NOMO-1 (cell line): Measurements from ENCODE around the gene FSD2.
"Not testable (repeated sequence)": the region's sequence is repeated elsewhere in the genome, so short reads cannot be mapped to it uniquely, and the experiment has no call there.

Source experiments
- DNase-seq, 2 experiments: peaks; one replicate each; lab custom pipeline; 2025; ENCODE audit not compliant: unreplicated experiment in 2 of 2; lab: John Stamatoyannopoulos, UW

Gene FSD2

DNA sequence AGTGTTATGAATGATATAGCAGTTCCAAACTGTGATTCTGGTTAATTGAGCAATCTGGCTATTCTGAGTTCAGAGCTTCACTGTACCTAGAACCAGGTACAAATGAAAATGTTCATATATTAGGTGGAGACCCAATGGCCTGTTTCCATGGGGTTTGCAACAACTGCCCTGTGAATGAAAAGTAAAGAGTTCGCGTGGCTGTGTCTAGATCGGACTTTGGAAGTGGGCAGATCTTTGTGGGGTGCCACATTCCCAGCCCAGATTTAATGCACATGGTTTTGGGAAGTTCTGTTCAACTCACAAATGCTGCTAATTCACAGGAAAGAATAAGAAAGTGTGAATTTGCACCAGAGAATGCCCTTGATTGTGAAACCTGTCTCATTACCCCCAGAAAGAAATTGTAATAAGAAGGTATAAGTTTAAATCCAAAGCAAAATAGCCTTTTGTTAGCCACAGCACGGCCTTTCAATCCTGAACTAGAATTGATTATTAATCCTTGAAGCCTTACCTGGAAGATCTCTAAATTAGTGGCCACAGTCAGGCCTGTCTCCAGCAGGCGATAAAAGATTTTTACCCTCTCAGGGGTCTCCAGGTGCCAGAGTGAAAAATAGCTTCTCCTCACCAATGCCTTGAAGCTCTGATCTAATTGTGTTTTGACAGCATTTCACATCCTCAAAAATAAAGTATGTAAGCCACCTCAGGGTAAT is 26.2 kb upstream of the FSD2 start:
- DNase-seq: no peak

DNA sequence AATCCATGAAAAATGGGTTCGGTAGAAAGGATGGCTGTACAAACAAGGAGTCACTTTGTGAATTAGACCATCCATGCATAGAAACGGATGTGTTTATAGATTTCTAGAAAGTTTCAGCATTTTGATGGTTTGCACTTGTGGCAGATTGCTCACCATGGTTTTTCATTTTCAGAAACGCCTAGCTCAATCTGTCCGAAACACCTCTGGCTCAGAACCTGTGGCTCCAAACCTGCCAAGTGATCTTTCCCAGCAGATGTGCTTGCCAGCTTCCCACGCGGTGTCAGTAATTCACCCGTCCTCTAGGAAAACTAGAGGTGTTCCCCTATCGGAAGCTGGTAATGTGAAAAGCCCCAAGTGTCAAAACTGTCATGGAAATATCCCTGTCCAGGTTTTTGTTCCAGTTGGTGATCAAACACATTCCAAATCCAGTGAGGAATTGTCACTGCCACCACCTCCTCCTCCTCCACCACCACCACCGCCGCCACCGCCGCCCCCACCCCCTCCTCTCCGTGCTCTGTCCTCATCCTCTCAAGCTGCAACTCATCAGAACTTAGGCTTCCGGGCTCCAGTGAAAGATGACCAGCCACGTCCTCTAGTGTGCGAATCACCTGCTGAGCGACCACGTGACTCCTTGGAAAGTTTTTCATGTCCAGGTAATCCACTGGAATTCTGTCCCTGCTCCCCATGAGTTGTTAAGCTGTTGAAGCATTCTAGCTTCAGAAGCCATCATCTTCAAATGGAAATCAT is 24.7 kb upstream of the FSD2 start:
- DNase-seq: no peak

GRCh38 chr15:82829234-82829633 is 23.4 kb upstream of the FSD2 start:
- no peak for DNase-seq

DNA sequence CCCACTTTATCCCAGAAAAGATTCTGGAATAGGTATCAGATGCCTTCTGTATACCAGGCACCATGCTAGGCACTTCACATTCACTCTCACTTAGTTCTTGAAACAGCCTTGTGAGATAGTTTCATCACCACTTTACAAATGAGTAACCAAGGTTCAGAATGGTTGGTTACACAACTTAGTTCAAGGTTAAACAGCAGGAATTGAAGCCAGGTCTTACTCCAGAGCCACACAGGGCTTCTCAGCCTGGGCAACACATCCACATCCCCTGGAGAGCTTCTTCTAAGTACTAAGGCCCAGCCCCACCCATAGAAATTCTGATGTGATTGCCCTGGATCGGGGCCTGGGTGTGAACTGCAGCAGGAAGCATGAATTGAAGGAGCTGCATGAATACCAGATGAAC is 22.2 kb upstream of the FSD2 start:
- no peak for DNase-seq

GRCh38 chr15:82823049-82823448 is 17.2 kb upstream of the FSD2 start:
- no peak for DNase-seq

DNA sequence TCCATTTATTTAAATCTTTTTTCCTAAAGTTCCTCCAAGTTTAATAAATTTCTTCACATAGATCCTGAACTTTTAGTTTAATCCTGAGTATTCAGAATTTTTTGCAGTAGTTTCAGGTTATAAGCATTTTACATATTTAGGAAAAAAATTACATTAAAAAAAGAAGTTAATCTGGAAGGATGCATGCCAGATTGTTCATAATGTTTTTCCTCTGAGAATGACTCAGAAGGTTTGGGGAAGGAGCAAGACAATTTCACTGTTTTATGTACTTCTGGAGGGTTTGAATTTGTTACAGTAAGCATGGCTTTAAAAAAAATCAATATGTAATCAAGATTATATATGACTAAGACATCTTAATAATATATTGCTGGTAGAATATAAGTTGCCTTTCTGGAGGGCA is 16.0 kb upstream of the FSD2 start:
- DNase-seq: not testable (repeated sequence)

GRCh38 chr15:82821396-82821795 is 15.5 kb upstream of the FSD2 start:
- not testable (repeated sequence) for DNase-seq

GRCh38 chr15:82820128-82820527 is 14.3 kb upstream of the FSD2 start:
- no peak for DNase-seq

DNA sequence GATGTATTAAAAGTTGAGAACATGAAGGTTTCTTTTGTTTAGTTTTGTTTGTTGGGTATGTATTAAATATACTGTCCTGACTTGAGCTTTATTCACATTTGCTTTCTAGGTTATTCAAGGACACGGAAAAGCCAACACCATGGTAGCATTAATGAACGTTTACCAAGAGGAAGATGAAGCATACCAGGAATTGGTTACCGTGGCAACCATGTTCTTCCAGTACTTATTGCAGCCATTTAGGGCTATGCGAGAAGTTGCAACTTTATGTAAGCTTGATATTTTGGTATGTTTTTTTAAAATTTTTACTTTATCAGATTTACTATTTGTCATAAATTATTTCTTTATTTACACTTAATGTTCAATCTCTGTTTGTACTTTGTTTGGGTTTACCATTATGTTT is 7.1 kb upstream of the FSD2 start:
- DNase-seq: no peak

- peak; percentile 47 to 54 for DNase-seq
These were observed 5.1 kb upstream of the FSD2 start for GRCh38 chr15:82810890-82811426.

- DNase-seq: peak; percentile 50 to 80
These were observed 4.4 kb upstream of the FSD2 start for GRCh38 chr15:82810061-82810889.

DNA sequence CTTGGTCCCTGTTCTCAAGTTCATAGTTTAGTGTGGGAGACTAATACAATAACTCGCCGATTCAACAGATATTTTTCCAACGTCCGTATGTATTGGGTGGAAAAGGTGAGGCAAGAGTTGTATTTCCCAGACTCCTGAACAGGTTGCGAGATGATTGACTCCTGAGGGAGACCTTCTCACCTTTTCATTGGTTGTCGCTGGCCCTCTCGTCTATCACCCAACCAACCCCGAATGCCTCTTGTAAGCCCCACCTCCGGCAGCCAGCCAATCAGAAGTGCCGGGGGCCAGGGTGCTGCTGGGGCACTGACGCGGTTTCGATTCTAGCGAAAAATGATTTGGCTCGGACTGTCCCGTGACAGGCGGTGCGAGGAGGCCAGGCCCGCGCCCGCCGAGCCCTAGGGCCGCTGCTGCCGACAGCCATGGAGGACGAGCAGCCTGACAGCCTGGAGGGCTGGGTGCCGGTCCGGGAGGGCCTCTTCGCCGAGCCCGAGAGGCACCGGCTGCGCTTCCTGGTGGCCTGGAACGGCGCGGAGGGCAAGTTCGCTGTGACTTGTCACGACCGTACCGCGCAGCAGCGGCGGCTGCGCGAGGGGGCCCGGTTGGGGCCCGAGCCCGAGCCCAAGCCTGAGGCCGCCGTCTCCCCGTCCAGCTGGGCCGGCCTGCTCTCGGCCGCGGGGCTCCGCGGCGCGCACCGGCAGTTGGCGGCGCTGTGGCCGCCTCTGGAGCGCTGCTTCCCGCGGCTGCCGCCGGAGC is 3.6 kb upstream of the FSD2 start, which contains the start of gene WHAMM:
Gene WHAMM (plus strand): TSS at position 321 of the 753 bp plus-strand sequence. CDS start 99 bp downstream, at position 420.
- peak; percentile 92 to 95 for DNase-seq

DNA sequence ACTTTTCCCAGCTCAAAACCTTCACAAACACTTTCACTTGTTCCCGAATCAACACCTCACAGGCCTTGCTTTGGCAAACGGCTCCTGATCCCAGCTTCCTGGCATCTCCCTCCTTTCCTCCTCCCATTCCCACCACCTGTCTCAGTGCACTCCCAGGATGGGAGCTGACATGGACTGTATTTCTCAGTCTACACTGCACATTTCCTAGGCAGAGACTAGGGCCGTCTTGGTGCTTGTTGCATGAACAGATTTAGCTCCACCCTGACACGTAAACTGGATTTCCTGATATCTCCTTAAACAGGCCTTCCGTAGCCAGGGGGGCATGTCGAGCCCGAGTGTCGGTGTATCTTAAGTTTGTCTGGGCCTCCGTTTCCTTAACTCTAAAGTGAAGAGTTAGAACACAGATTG is 2.8 kb upstream of the FSD2 start:
- no peak for DNase-seq

- no peak for DNase-seq
These were observed 2.2 kb upstream of the FSD2 start for GRCh38 chr15:82807920-82808633.

- DNase-seq: no peak
These were observed 1.3 kb downstream of the FSD2 start for GRCh38 chr15:82804575-82804949.

GRCh38 chr15:82803793-82804574 is 1.9 kb downstream of the FSD2 start:
- no peak for DNase-seq

GRCh38 chr15:82802497-82802896 is 3.4 kb downstream of the FSD2 start:
- DNase-seq: no peak

- DNase-seq: no peak
These were observed 6.6 kb downstream of the FSD2 start for GRCh38 chr15:82799183-82799841.
